Measurements from ENCODE around the gene CARNS1. TPM values are rescaled to one million over a fixed set of nuclear protein-coding genes. Genes with fewer than 3 reads are reported as not detected.
"Not testable (repeated sequence)": the region's sequence is repeated elsewhere in the genome, so short reads cannot be mapped to it uniquely, and the experiment has no call there.

Gene CARNS1
- polyA plus RNA-seq, 1 donor: 4.7 TPM

DNA sequence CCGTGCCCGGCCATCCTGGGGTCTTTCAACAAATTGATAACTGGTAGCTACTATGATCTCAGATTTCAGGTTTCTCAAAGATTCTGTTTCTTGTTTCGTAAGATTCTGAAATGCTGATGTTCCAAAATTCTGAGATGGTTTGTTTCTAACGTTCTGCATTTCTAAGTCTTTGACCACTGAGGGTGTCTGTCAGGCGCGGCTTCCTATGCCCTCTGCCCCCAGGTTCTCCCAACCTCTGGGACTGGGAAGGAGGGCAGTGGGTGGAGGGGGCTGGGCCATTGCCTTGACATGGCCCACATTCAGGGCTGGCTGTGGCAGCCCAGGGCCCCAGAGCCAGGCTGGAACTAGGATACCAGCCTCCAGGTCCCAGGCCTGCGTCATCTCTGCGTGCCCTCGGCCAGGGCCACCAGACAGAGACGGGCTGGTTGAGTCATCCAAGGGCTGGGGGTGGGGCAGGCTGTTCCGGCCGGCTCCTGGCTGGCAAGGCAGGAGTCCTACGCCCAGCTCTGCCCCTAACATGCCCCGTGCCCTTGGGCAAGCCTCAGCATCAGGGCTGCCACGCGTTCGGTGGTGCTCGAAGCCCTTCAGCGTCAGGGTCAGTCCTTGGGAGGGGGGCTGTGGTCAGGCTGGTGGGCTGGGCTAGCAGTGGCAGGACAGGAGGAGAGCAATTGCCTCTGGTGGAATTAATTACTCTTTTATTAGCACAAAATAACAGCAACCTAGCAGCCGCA is 48.4 kb downstream of the CARNS1 start:
- Histone ChIP-seq H3K4me1 (ENCODE audit: control insufficient read depth, insufficient read depth, low read length) (peaks cover 22% of the 10 kb centered on the region), H3K27me3 (ENCODE audit: control insufficient read depth, insufficient read depth, low read length) (no peaks in the 10 kb centered on the region), H3K4me3 (ENCODE audit: low read length) (peak overlapping the region; percentile 78), H3K27ac (ENCODE audit: low read length) (peak overlapping the region; percentile 59), H3K9me3 (ENCODE audit: control insufficient read depth, low read depth, low read length) (peaks cover 6% of the 10 kb centered on the region), H3K36me3 (ENCODE audit: control insufficient read depth, insufficient read depth, low read length) (no peaks in the 10 kb centered on the region)
- peak in 1 of 2 donors; percentile 14 for DNase-seq
- WGBS (ENCODE audit: insufficient coverage, low lambda C conversion rate): no CpG with 5 or more reads among the region's 20 CpGs

DNA sequence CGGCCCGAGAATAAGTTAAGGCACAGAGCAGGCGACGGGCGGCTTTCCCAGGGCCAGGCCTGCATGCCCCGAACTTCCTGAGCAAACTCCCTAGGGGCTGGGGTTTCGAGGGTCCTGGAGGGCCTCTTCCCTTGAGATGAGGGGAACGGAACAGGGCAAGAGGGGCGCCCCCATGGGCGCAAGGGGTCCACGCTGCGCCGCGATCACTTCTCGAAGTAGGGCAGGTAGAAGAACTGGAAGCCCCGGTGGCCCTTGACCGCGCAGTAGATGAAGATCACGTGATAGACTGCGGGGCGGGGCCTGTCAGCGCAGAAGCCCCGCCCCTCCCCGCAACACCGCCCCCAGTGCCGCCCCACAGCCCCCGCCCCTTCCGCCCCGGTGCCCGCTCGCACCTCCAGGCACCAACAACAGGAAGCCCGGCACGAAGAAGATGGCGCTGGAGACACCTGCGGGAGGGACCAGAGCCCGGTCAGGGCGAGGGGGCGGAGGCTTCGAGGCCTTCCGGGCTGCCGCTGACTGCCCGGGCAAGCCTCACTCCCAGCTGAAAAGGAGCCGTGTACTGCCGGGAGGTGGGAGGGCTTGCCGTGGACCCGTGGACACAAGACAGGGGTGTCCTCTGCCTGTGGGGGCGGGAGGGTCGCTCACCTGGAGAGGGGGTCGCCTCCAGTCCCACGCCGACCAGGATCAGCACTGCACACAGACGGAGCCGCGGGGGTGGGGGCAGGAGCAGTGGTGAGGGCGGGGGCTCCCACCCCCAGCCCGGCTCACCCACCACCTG is 49.1 kb downstream of the CARNS1 start:
- no peaks in the 10 kb centered on the region for H3K27me3 ChIP-seq (ENCODE audit: control insufficient read depth, insufficient read depth, low read length)
- peak overlapping the region; percentile 90 for H3K27ac ChIP-seq (ENCODE audit: low read length)
- H3K4me3 ChIP-seq (ENCODE audit: low read length): peak overlapping the region; percentile 78
- H3K4me1 ChIP-seq (ENCODE audit: control insufficient read depth, insufficient read depth, low read length): peaks cover 22% of the 10 kb centered on the region
- peaks cover 6% of the 10 kb centered on the region for H3K9me3 ChIP-seq (ENCODE audit: control insufficient read depth, low read depth, low read length)
- peak; percentile 82 to 89 for DNase-seq
- no CpG with 5 or more reads among the region's 56 CpGs for WGBS (ENCODE audit: insufficient coverage, low lambda C conversion rate)
- no peaks in the 10 kb centered on the region for H3K36me3 ChIP-seq (ENCODE audit: control insufficient read depth, insufficient read depth, low read length)

GRCh38 chr11:67465189-67465510 is 49.7 kb downstream of the CARNS1 start:
- Histone ChIP-seq H3K27ac (ENCODE audit: low read length) (peak overlapping the region; percentile 90), H3K4me1 (ENCODE audit: control insufficient read depth, insufficient read depth, low read length) (peaks cover 22% of the 10 kb centered on the region), H3K4me3 (ENCODE audit: low read length) (peak overlapping the region; percentile 78), H3K27me3 (ENCODE audit: control insufficient read depth, insufficient read depth, low read length) (no peaks in the 10 kb centered on the region), H3K9me3 (ENCODE audit: control insufficient read depth, low read depth, low read length) (peaks cover 6% of the 10 kb centered on the region), H3K36me3 (ENCODE audit: control insufficient read depth, insufficient read depth, low read length) (no peaks in the 10 kb centered on the region)
- peak in 1 of 2 donors; percentile 39 for DNase-seq
- no CpG with 5 or more reads among the region's 3 CpGs for WGBS (ENCODE audit: insufficient coverage, low lambda C conversion rate)

GRCh38 chr11:67465530-67465929 is 50.1 kb downstream of the CARNS1 start:
- H3K36me3 ChIP-seq (ENCODE audit: control insufficient read depth, insufficient read depth, low read length); DNase-seq; H3K27me3 ChIP-seq (ENCODE audit: control insufficient read depth, insufficient read depth, low read length); H3K9me3 ChIP-seq (ENCODE audit: control insufficient read depth, low read depth, low read length): not testable (repeated sequence)
- Histone ChIP-seq H3K27ac (ENCODE audit: low read length) (peak overlapping the region; percentile 90), H3K4me3 (ENCODE audit: low read length) (peak overlapping the region; percentile 78), H3K4me1 (ENCODE audit: control insufficient read depth, insufficient read depth, low read length) (peaks cover 22% of the 10 kb centered on the region)
- WGBS (ENCODE audit: insufficient coverage, low lambda C conversion rate): no CpG with 5 or more reads among the region's 2 CpGs

- H3K4me1 ChIP-seq (ENCODE audit: control insufficient read depth, insufficient read depth, low read length): peaks cover 22% of the 10 kb centered on the region
- H3K27me3 ChIP-seq (ENCODE audit: control insufficient read depth, insufficient read depth, low read length): no peaks in the 10 kb centered on the region
- no peaks in the 10 kb centered on the region for H3K36me3 ChIP-seq (ENCODE audit: control insufficient read depth, insufficient read depth, low read length)
- H3K9me3 ChIP-seq (ENCODE audit: control insufficient read depth, low read depth, low read length): peaks cover 6% of the 10 kb centered on the region
- no peak overlapping the region for H3K4me3 ChIP-seq (ENCODE audit: low read length)
- DNase-seq: no peak
- no peak overlapping the region for H3K27ac ChIP-seq (ENCODE audit: low read length)
- WGBS (ENCODE audit: insufficient coverage, low lambda C conversion rate): no CpG with 5 or more reads among the region's 5 CpGs
These were observed 50.9 kb downstream of the CARNS1 start for GRCh38 chr11:67466367-67466766.

GRCh38 chr11:67466962-67467771 is 51.7 kb downstream of the CARNS1 start:
- Histone ChIP-seq H3K27ac (ENCODE audit: low read length) (no peak overlapping the region), H3K4me3 (ENCODE audit: low read length) (peak overlapping the region; percentile 96), H3K9me3 (ENCODE audit: control insufficient read depth, low read depth, low read length) (peaks cover 6% of the 10 kb centered on the region), H3K36me3 (ENCODE audit: control insufficient read depth, insufficient read depth, low read length) (no peaks in the 10 kb centered on the region), H3K4me1 (ENCODE audit: control insufficient read depth, insufficient read depth, low read length) (peaks cover 22% of the 10 kb centered on the region), H3K27me3 (ENCODE audit: control insufficient read depth, insufficient read depth, low read length) (no peaks in the 10 kb centered on the region)
- WGBS (ENCODE audit: insufficient coverage, low lambda C conversion rate): no CpG with 5 or more reads among the region's 11 CpGs
- no peak for DNase-seq

GRCh38 chr11:67468056-67468455 is 52.6 kb downstream of the CARNS1 start:
- Histone ChIP-seq H3K9me3 (ENCODE audit: control insufficient read depth, low read depth, low read length) (peaks cover 6% of the 10 kb centered on the region), H3K27ac (ENCODE audit: low read length) (peak overlapping the region; percentile 93), H3K4me3 (ENCODE audit: low read length) (peak overlapping the region; percentile 96), H3K27me3 (ENCODE audit: control insufficient read depth, insufficient read depth, low read length) (no peaks in the 10 kb centered on the region), H3K4me1 (ENCODE audit: control insufficient read depth, insufficient read depth, low read length) (peaks cover 22% of the 10 kb centered on the region), H3K36me3 (ENCODE audit: control insufficient read depth, insufficient read depth, low read length) (no peaks in the 10 kb centered on the region)
- DNase-seq: peak in 1 of 2 donors; percentile 54
- WGBS (ENCODE audit: insufficient coverage, low lambda C conversion rate): no CpG with 5 or more reads among the region's 5 CpGs

GRCh38 chr11:67468456-67468758 is 52.9 kb downstream of the CARNS1 start:
- H3K27ac ChIP-seq (ENCODE audit: low read length): peak overlapping the region; percentile 93
- peaks cover 6% of the 10 kb centered on the region for H3K9me3 ChIP-seq (ENCODE audit: control insufficient read depth, low read depth, low read length)
- H3K27me3 ChIP-seq (ENCODE audit: control insufficient read depth, insufficient read depth, low read length): no peaks in the 10 kb centered on the region
- H3K4me1 ChIP-seq (ENCODE audit: control insufficient read depth, insufficient read depth, low read length): peaks cover 22% of the 10 kb centered on the region
- no CpG with 5 or more reads among the region's 6 CpGs for WGBS (ENCODE audit: insufficient coverage, low lambda C conversion rate)
- no peaks in the 10 kb centered on the region for H3K36me3 ChIP-seq (ENCODE audit: control insufficient read depth, insufficient read depth, low read length)
- no peak for DNase-seq
- peak overlapping the region; percentile 96 for H3K4me3 ChIP-seq (ENCODE audit: low read length)

DNA sequence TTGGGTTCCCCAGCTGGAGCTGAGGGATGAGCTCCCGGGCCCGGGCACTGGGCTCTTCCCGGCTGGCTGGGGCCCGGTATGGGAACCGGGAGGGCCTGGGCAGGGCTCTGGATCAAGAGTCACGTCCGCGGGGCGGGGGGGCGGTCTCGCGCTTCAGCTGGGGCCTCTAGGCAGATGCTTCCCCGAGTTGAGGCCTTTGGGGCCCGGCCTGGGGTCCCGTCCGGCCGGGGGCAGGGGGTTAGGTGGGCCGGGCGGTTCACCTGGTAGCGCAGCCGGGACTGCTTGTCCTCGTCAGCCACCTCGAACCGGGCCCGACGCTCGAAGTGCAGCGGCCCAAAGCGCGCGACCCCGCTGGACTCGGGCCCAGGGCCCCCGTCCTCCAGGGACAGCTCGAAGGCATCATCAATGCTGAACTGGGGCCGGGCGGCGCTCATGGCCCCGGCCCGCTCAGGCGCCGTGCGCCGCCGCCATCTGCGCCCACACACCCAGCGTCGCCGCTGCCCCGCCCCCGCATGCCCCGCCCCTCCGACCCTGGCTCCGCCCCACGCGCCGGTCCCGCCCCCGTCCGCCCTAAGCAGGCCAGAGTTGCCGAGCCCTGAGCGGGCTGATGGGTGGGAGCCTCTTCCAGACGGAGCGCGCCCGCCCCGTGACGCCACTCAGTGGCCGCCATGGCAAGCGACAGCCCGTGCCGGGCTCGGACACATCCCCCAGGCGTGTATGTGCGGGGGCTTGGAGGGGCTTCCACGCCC is 53.5 kb downstream of the CARNS1 start, which contains the start of gene TMEM134:
Gene TMEM134 (minus strand): TSS at position 493 of the 749 bp plus-strand sequence. CDS start 59 bp downstream, at position 434.
- peak within 1 kb of the TSS; percentile 96 for H3K4me3 ChIP-seq (ENCODE audit: low read length)
- peak within 1 kb of the TSS; percentile 93 for H3K27ac ChIP-seq (ENCODE audit: low read length)
- peaks cover 3% of the 10 kb centered on the region for H3K9me3 ChIP-seq (ENCODE audit: control insufficient read depth, low read depth, low read length)
- peak; percentile 92 for DNase-seq
- H3K27me3 ChIP-seq (ENCODE audit: control insufficient read depth, insufficient read depth, low read length): no peaks in the 10 kb centered on the region
- WGBS (ENCODE audit: insufficient coverage, low lambda C conversion rate): no CpG with 5 or more reads among the region's 76 CpGs
- no peaks in the 10 kb centered on the region for H3K36me3 ChIP-seq (ENCODE audit: control insufficient read depth, insufficient read depth, low read length)
- peaks cover 19% of the 10 kb centered on the region for H3K4me1 ChIP-seq (ENCODE audit: control insufficient read depth, insufficient read depth, low read length)

GRCh38 chr11:67469508-67469811 is 54.0 kb downstream of the CARNS1 start:
- Histone ChIP-seq H3K9me3 (ENCODE audit: control insufficient read depth, low read depth, low read length) (no peaks in the 10 kb centered on the region), H3K36me3 (ENCODE audit: control insufficient read depth, insufficient read depth, low read length) (no peaks in the 10 kb centered on the region), H3K27ac (ENCODE audit: low read length) (peak overlapping the region; percentile 81), H3K27me3 (ENCODE audit: control insufficient read depth, insufficient read depth, low read length) (no peaks in the 10 kb centered on the region), H3K4me3 (ENCODE audit: low read length) (peak overlapping the region; percentile 96), H3K4me1 (ENCODE audit: control insufficient read depth, insufficient read depth, low read length) (peaks cover 14% of the 10 kb centered on the region)
- DNase-seq: no peak
- WGBS (ENCODE audit: insufficient coverage, low lambda C conversion rate): no CpG with 5 or more reads among the region's 9 CpGs

Measured in large intestine (tissue), 3 donors.